Adrenal gland (tissue), 12 donors: ENCODE measurements around the gene ADAM10. TPM values are rescaled to one million over a fixed set of nuclear protein-coding genes. Genes with fewer than 3 reads are reported as not detected.

Experiments
- DNase-seq, 7 donors: peaks; one replicate each; pipeline ENCODE4 v3.0.0-alpha.2; 2019 to 2020
- H3K27ac ChIP-seq, 5 donors: fragments of 200-600 bp; sonication (generic) in 4 of 5; 1 replicate in 3 of 5; 2 replicates in 2 of 5; pipeline versions ENCODE4 v1.5.1 to v1.8.0; 2016 to 2020; ENCODE audit warnings: mild to moderate bottlenecking in 1 of 5
- H3K27me3 ChIP-seq: fragments of 200-600 bp; 2 replicates; pipeline ENCODE4 v1.8.0; 2021
- H3K36me3 ChIP-seq, 2 donors: fragments of 200-600 bp; replicated peaks in 1 of 2; 1 replicate in 1 of 2; 2 replicates in 1 of 2; pipeline versions ENCODE4 v1.5.1 to v1.8.0; 2018 to 2022
- H3K4me1 ChIP-seq, 2 donors: fragments of 200-600 bp; replicated peaks in 1 of 2; 1 replicate in 1 of 2; 2 replicates in 1 of 2; pipeline versions ENCODE4 v1.5.1 to v1.8.0; 2018 to 2021
- H3K4me3 ChIP-seq, 4 donors: fragments of 200-600 bp; sonication (generic) in 3 of 4; one replicate each; pipeline ENCODE4 v1.5.1; 2016 to 2018
- H3K9me3 ChIP-seq, 3 donors: fragments of 200-600 bp; sonication (generic) in 1 of 3; replicated peaks in 1 of 3; 1 replicate in 2 of 3; 2 replicates in 1 of 3; pipeline versions ENCODE4 v1.5.1 to v1.8.0; 2016 to 2021
- CTCF ChIP-seq, 6 experiments: fragments of 450-650 bp in 4 of 6; fragments of 200-600 bp in 2 of 6; sonication (generic) in 1 of 6; IDR thresholded peaks; 1 replicate in 5 of 6; 2 replicates in 1 of 6; pipeline versions ENCODE4 v1.5.1 to v1.8.0; 2016 to 2021; ENCODE audit warnings: antibody characterized with exemption in 6 of 6, mild to moderate bottlenecking in 2 of 6, moderate library complexity in 1 of 6
- POLR2A ChIP-seq, 2 donors: fragments of 450-650 bp; IDR thresholded peaks; one replicate each; pipeline ENCODE4 v1.6.1; 2017; ENCODE audit warnings: antibody characterized with exemption in 2 of 2, mild to moderate bottlenecking in 2 of 2, moderate library complexity in 1 of 2
- WGBS, 4 donors: extraction: QIAGEN DNeasy Blood & Tissue Kit in 2 of 4; methylation state at CpG; one replicate each; pipeline versions ENCODE4 v1.1.5 to v1.1.7; 2013 to 2017; 5-methylcytosine and 5-hydroxymethylcytosine counted together
- intact Hi-C, 2 donors: fragments of 100-400 bp; cut with DNase I; formaldehyde crosslinking; loops; one replicate each; pipeline versions ENCODE4 v1.14.1 to v1.15.0; 2022 to 2023
- polyA plus RNA-seq, 3 donors: library from polyadenylated mRNA; stranded (reverse); fragments of 200-250 nt in 2 of 3; fragments of 350-450 nt in 1 of 3; fragmentation: Illumina TruSeq in 1 of 3; extraction: RNeasy Lipid Tissue Mini Kit (QIAGEN cat#74804) in 1 of 3; gene quantifications; one replicate each; pipeline ENCODE4 v1.2.3, GENCODE V29; 2013 to 2014
- total RNA-seq, 9 donors: library from RNA; depleted of rRNA in 4 of 9; stranded (reverse); fragments of >200 nt in 4 of 9; fragments of 120-200 nt in 1 of 9; fragmentation: NEBNext Ultra II Directional in 1 of 9; extraction: Animal tissue kit (Norgen Biotek cat#: 25700) in 1 of 9; gene quantifications; one replicate each; pipeline versions ENCODE4 v1.1.0 to v1.2.4, GENCODE V29; 2013 to 2023
- donor health status: healthy with polysubstance abuse.
- donor health status: Bipolar disorder and iron deficiency.
- donor health status: DM: yes; HTN: yes; CAD: no.
- donor health status: DM: no; HTN: no; CAD: no.
- donor health status: DM: no; HTN: no; CAD: no.
- donor health status: DM: yes; HTN: yes; CAD: no.

ADAM10 gene
- total and polyA plus RNA-seq, 12 donors = 6.2 to 97.9 (median 50.7) TPM

- peaks cover 10 to 20% of the 10 kb centered on the region in 2 donors for H3K4me1 ChIP-seq
- no peaks in the 10 kb centered on the region for H3K36me3 ChIP-seq
- peak in 1 of 7 donors; percentile 50 for DNase-seq
- 89 to 96% (median 94%) methylated on average over 9 of the region's 9 CpGs for WGBS, 4 donors
- TF ChIP-seq CTCF (IDR thresholded peaks at IDR 0.05) = no peak
- no peak for TF ChIP-seq POLR2A (IDR thresholded peaks at IDR 0.05)
- H3K4me3 ChIP-seq = no peak overlapping the region
- H3K9me3 ChIP-seq = no peaks in the 10 kb centered on the region
- peak overlapping the region in 3 of 5 donors; percentile 23 to 86 (median 75) for H3K27ac ChIP-seq
- no peaks in the 10 kb centered on the region for H3K27me3 ChIP-seq
- intact Hi-C loops = loop anchor here in 1 of 2 donors (10.0 kb wide), 1 partner anchor 113 kb away; the partner anchor contains the start of gene LIPC
Observed at GRCh38 chr15:58547628-58548307, 201.7 kb downstream of the ADAM10 start.

GRCh38 chr15:58546635-58547627, 202.6 kb downstream of the ADAM10 start:
- 36 to 63% (median 40%) methylated on average over 13 of the region's 13 CpGs for WGBS, 4 donors
- Histone ChIP-seq H3K27me3 (no peaks in the 10 kb centered on the region), H3K36me3 (no peaks in the 10 kb centered on the region), H3K27ac (peak overlapping the region; percentile 73 to 93 (median 78)), H3K4me3 (no peak overlapping the region), H3K4me1 (peaks cover 10 to 18% of the 10 kb centered on the region in 2 donors), H3K9me3 (no peaks in the 10 kb centered on the region)
- no peak for TF ChIP-seq CTCF (IDR thresholded peaks at IDR 0.05)
- TF ChIP-seq POLR2A (IDR thresholded peaks at IDR 0.05) = peak in 1 of 2 donors; percentile 66
- peak; percentile 77 to 93 (median 92) for DNase-seq
- intact Hi-C loops = loop anchor here in 1 of 2 donors (10.0 kb wide), 1 partner anchor 112 kb away; the partner anchor contains the start of gene LIPC

- Histone ChIP-seq H3K27me3 (no peaks in the 10 kb centered on the region), H3K27ac (peak overlapping the region in 1 of 5 donors; percentile 93), H3K4me3 (no peak overlapping the region), H3K36me3 (no peaks in the 10 kb centered on the region), H3K4me1 (peaks cover 10% of the 10 kb centered on the region in 2 donors), H3K9me3 (no peaks in the 10 kb centered on the region)
- DNase-seq = peak in 1 of 7 donors; percentile 40
- TF ChIP-seq CTCF (IDR thresholded peaks at IDR 0.05) = no peak
- no peak for TF ChIP-seq POLR2A (IDR thresholded peaks at IDR 0.05)
- intact Hi-C loops = loop anchor here in 1 of 2 donors (10.0 kb wide), 1 partner anchor 111 kb away; the partner anchor contains the start of gene LIPC
- whole genome bisulfite sequencing, 4 donors = 68 to 77% (median 72%) methylated on average over 7 to 9 of the region's 9 CpGs
Observed at GRCh38 chr15:58546066-58546591, 203.4 kb downstream of the ADAM10 start.
